DMS79 treated with DMSO at 0.1 percent for 48 hours (cell line): ENCODE results near the gene STK17B.
"Not testable (repeated sequence)": the region's sequence is repeated elsewhere in the genome, so short reads cannot be mapped to it uniquely, and the experiment has no call there.

Source experiments
- DNase-seq: peaks from one replicate; lab custom pipeline; 2025; lab: John Stamatoyannopoulos, UW

STK17B gene

DNA sequence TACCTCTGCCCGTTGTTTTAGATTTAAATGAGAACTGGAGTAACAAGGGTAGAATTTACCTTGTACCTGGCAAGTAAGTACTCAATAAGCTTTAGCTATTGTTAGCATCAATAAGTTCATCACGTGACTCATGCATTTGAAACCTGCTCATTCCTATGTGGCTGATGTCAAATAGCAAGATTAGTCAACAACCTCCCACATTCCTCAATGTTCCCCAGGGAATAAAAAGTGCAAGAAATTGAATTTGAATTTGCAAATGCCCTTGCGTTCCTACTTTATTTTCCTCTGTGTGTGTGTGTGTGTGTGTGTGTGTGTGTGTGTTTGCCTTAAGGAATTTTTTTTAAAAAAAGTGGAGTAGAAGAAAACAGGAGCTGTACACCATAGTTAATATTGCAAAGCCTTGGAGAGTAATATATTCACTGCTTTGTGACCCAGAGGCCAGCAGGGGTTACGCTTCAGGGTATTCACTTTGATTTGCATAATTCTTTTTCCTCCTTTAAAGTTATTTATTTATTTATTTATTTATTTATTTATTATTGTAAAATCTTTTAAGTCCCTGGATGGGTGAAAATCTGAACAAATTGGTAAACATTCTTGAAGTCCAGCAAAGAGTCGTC lies 58.9 kb downstream of the STK17B start:
- DNase-seq: no peak

- no peak for DNase-seq
Observed at GRCh38 chr2:196108604-196109003, 62.8 kb downstream of the STK17B start.

GRCh38 chr2:196105951-196106350 lies 65.4 kb downstream of the STK17B start:
- no peak for DNase-seq

DNA sequence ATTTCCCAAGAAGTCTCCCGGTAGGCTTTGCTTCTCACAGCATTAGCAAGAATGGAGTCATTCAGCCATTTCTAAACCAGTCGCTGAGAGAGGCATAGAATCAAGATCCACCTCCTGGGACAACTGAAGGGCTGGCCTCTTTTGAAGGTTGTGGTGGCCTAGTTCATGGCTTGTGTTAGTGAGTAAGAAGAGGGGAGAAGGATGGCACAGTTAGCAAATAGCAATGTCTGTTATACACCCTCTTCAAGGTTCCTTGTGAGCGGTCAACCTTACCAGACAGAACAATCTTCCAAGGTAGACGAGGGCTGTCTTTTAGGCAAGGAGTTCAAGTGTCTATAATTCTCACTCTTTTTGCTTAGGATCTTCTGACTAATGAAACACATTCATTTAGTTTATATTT lies 67.3 kb downstream of the STK17B start:
- no peak for DNase-seq

- no peak for DNase-seq
Observed at GRCh38 chr2:196103626-196104025, 67.8 kb downstream of the STK17B start.

GRCh38 chr2:196101325-196101991 lies 69.9 kb downstream of the STK17B start:
- DNase-seq: no peak

DNA sequence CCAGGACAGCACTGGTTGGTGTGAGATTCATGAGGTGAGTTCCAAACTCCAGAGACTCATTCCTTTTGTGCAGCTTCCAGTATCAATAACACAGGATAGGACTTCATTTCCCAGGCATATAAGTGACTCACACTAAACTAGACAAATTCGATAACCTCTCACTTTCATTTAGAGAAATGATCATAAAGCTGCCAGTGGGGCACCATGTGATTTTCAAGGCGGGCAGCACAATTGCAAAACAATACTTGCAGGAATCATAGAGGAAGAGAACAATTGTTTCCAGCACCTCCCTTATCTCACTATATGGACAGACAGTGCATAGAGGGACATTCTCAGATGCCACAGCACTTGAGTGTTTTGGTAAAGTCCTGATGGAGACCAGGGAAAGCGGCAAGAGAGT lies 71.5 kb downstream of the STK17B start:
- DNase-seq: no peak

DNA sequence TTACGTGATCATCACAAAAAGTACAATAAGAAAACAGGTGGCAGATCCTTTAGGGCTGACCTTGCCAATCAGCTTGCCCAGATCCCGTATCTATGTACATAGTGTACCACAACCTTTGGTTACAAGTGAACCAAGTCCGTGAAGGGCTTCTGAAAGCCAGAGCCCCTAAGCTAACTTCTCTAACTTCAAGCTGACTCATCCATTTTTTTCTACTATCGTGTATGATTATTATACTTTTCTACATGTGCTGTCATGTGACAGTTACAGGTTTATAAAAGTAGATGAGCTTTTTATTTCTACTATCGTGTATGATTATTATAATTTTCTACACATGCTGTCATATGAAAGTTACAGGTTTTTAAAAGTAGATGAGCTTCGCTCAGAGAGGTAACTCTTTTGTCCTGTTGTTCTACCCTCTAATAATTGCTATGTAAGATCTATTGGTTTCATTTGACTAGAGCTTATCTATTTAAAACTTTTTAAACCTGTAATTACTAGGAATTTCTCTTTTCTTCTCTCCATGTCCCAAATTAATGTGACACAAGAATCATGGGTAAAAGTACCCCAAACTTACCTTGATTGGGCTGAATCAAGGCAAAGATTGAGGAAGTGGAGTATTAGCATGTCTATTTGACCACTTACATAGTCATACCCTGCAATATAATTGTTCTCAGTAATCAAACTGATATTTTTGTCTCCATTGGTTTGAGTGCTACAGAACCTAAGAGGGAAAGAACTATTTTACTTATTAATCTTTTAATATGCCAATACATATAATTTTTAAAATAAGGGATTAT lies 73.3 kb downstream of the STK17B start:
- no peak for DNase-seq

- DNase-seq: no peak
Observed at GRCh38 chr2:196096982-196097745, 74.2 kb downstream of the STK17B start.

DNA sequence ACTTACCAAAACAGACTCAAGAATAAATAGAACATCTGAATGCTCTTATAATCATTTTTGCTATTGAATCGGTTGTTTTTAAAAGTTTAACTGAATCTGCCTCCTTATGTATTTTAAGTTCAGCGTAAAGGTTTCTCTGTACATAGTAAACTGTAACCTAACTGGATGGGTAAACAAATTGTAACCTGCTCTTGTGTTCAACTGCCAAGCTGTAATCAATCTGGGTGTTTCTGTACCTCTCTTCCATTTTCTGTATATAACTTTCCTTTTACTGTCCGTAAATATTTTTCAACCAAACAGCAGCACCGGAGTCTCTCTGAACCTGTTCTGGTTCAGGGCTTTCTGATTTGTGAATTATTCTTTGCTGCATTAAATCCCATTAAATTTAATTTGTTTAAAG lies 75.1 kb downstream of the STK17B start:
- DNase-seq: no peak

GRCh38 chr2:196089448-196089847 lies 81.9 kb downstream of the STK17B start:
- DNase-seq: not testable (repeated sequence)

GRCh38 chr2:196088203-196088602 lies 83.2 kb downstream of the STK17B start:
- peak; percentile 16 for DNase-seq

- DNase-seq: no peak
Observed at GRCh38 chr2:196086517-196087368, 84.6 kb downstream of the STK17B start.

- no peak for DNase-seq
Observed at GRCh38 chr2:196083601-196084000, 87.8 kb downstream of the STK17B start.
